Liver (tissue), 3 donors: Measurements from ENCODE around the gene PDGFB.

ENCODE experiments used
- ATF3 ChIP-seq: IDR thresholded peaks from 2 replicates; pipeline ENCODE4 v1.6.1; 2016; ENCODE audit warnings: antibody characterized with exemption
- EGR1 ChIP-seq, 2 donors: IDR thresholded peaks; 2 replicates each; pipeline ENCODE4 v1.6.1; 2016 to 2018; ENCODE audit warnings: antibody characterized with exemption in 2 of 2, low read depth in 2 of 2
- FOXA1 ChIP-seq: IDR thresholded peaks from 2 replicates; pipeline ENCODE4 v1.6.1; 2016; ENCODE audit warnings: antibody characterized with exemption
- HNF4G ChIP-seq: IDR thresholded peaks from 2 replicates; pipeline ENCODE4 v1.6.1; 2016; ENCODE audit warnings: antibody characterized with exemption
- NR2F2 ChIP-seq: IDR thresholded peaks from 2 replicates; pipeline ENCODE4 v1.6.1; 2016; ENCODE audit warnings: antibody characterized with exemption
- RAD21 ChIP-seq, 2 donors: IDR thresholded peaks; 2 replicates each; pipeline ENCODE4 v1.6.1; 2016; ENCODE audit warnings: antibody characterized with exemption in 2 of 2, mild to moderate bottlenecking in 2 of 2
- REST ChIP-seq: IDR thresholded peaks from 2 replicates; pipeline ENCODE4 v1.6.1; 2016; ENCODE audit warnings: antibody characterized with exemption, mild to moderate bottlenecking
- SP1 ChIP-seq: IDR thresholded peaks from 2 replicates; pipeline ENCODE4 v1.6.1; 2018; ENCODE audit warnings: antibody characterized with exemption, mild to moderate bottlenecking
- TAF1 ChIP-seq: conservative IDR thresholded peaks from 2 replicates; pipeline ENCODE4 v1.6.1; 2016; ENCODE audit warnings: antibody characterized with exemption, mild to moderate bottlenecking
- YY1 ChIP-seq: IDR thresholded peaks from 2 replicates; pipeline ENCODE4 v1.6.1; 2016; ENCODE audit warnings: antibody characterized with exemption, mild to moderate bottlenecking
- TF ChIP-seq, protein P1 (sequence below): fragments of 150-350 bp; IDR thresholded peaks from 2 replicates; pipeline ENCODE4 v1.5.1; 2017; ENCODE audit warnings: improper control_type of control experiment, low read depth, low read length; ENCODE audit not compliant: missing input control
- TF ChIP-seq, protein P2 (sequence below): IDR thresholded peaks from 2 replicates; pipeline ENCODE4 v1.6.1; 2016; ENCODE audit warnings: antibody characterized with exemption
- TF ChIP-seq, protein P3 (sequence below): IDR thresholded peaks from 2 replicates; pipeline ENCODE4 v1.6.1; 2016; ENCODE audit warnings: antibody characterized with exemption
- donor health status: healthy.
- donor health status: healthy.

- TF ChIP-seq RAD21 (IDR thresholded peaks at IDR 0.05) (no peak), NR2F2 (no peak), YY1 (no peak), EGR1 (IDR thresholded peaks at IDR 0.05; ENCODE audit: low read depth in 2 of 2) (no peak), REST (no peak), HNF4G (no peak), TAF1 (no peak), ATF3 (no peak), FOXA1 (no peak), SP1 (no peak)
- TF ChIP-seq, protein P1, sequence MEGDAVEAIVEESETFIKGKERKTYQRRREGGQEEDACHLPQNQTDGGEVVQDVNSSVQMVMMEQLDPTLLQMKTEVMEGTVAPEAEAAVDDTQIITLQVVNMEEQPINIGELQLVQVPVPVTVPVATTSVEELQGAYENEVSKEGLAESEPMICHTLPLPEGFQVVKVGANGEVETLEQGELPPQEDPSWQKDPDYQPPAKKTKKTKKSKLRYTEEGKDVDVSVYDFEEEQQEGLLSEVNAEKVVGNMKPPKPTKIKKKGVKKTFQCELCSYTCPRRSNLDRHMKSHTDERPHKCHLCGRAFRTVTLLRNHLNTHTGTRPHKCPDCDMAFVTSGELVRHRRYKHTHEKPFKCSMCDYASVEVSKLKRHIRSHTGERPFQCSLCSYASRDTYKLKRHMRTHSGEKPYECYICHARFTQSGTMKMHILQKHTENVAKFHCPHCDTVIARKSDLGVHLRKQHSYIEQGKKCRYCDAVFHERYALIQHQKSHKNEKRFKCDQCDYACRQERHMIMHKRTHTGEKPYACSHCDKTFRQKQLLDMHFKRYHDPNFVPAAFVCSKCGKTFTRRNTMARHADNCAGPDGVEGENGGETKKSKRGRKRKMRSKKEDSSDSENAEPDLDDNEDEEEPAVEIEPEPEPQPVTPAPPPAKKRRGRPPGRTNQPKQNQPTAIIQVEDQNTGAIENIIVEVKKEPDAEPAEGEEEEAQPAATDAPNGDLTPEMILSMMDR, result no peak
- TF ChIP-seq, protein P2, sequence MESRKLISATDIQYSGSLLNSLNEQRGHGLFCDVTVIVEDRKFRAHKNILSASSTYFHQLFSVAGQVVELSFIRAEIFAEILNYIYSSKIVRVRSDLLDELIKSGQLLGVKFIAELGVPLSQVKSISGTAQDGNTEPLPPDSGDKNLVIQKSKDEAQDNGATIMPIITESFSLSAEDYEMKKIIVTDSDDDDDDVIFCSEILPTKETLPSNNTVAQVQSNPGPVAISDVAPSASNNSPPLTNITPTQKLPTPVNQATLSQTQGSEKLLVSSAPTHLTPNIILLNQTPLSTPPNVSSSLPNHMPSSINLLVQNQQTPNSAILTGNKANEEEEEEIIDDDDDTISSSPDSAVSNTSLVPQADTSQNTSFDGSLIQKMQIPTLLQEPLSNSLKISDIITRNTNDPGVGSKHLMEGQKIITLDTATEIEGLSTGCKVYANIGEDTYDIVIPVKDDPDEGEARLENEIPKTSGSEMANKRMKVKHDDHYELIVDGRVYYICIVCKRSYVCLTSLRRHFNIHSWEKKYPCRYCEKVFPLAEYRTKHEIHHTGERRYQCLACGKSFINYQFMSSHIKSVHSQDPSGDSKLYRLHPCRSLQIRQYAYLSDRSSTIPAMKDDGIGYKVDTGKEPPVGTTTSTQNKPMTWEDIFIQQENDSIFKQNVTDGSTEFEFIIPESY, result no peak
- TF ChIP-seq, protein P3, sequence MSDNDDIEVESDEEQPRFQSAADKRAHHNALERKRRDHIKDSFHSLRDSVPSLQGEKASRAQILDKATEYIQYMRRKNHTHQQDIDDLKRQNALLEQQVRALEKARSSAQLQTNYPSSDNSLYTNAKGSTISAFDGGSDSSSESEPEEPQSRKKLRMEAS, result no peak
Measured at GRCh38 chr22:39179841-39180335, 64.9 kb downstream of the PDGFB start.
